ENCODE measurements around the gene CCDC32. TPM values are rescaled to one million over a fixed set of nuclear protein-coding genes. Genes with fewer than 3 reads are reported as not detected.

The CCDC32 gene, protein sequence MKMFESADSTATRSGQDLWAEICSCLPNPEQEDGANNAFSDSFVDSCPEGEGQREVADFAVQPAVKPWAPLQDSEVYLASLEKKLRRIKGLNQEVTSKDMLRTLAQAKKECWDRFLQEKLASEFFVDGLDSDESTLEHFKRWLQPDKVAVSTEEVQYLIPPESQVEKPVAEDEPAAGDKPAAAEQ
- 10 to 100 TPM in 1 of 2 donors, 1 to 10 TPM in 1; 7.6 to 21.0 TPM for total RNA-seq

- Histone ChIP-seq H3K36me3 (replicated peaks in 1 of 2; ENCODE audit: insufficient read depth in 1 of 2, low read depth in 2 of 2) (no peaks in the 10 kb centered on the region), H3K27ac (peak within 1 kb of the TSS; percentile 74 to 95 (median 86)), H3K9me3 (no peaks in the 10 kb centered on the region), H3K4me3 (peak within 1 kb of the TSS; percentile 26 to 54), H3K27me3 (no peaks in the 10 kb centered on the region), H3K4me1 (peaks cover 15% of the 10 kb centered on the region)
- WGBS, 2 donors: 1% methylated on average over 23 to 40 of the region's 40 CpGs
- intact Hi-C loops (cut with DNase I): no loop called here
- ATAC-seq (peak; percentile 98), DNase-seq (peak; percentile 97 to 99 (median 98))
- TF ChIP-seq POLR2A (IDR thresholded peaks at IDR 0.05) (peak; percentile 73 to 94 (median 92)), CTCF (IDR thresholded peaks at IDR 0.05) (no peak)
Measured at GRCh38 chr15:40564591-40565332, at the start of gene CCDC32. Gene CCDC32, minus strand, starts transcription at chr15:40565042. Its CDS starts 2,027 bp downstream, at chr15:40563015.

DNA sequence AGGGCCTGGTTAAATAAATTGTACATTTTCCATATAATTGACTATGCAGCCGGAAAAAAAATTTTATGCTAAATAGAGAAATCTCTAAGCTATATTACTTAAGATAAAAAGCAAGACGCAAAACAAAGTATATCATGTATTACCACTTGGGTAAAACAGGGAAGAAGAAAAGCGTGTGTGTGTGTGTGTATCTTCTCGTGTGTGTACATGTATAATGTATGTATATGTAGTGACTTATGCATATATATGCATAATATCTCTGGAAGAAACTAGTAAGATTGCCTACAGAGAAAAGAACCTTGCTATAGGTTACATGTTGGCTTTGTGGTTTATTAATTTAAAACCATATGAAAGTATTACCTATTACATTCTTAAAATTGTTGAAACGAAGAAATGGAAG lies 48.2 kb upstream of the CCDC32 start:
- WGBS, 2 donors: 75 to 96% methylated on average over 5 of the region's 5 CpGs
- intact Hi-C loops (cut with DNase I): no loop called here

DNA sequence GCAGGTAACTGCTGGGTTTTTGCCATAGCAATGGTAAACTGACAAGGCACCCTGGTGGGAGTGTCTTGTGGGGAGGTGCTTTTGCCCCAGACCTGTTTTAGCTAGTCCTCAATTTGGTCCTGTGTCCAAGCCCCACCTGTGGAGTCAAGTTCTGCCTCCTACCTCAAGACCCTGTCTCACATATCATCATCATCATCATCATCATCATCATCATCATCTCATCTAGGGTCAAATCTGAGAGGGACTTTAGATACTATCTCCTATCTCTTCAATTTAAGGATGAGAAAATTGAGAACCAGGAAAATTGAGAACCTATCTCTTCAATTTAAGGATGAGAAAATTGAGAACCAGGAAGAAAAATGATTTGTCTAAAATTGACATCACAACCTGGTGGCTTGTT lies 39.1 kb upstream of the CCDC32 start:
- Histone ChIP-seq H3K36me3 (replicated peaks in 1 of 2; ENCODE audit: insufficient read depth in 1 of 2, low read depth in 2 of 2) (no peaks in the 10 kb centered on the region), H3K27ac (no peak overlapping the region), H3K4me3 (no peak overlapping the region), H3K4me1 (no peaks in the 10 kb centered on the region), H3K27me3 (no peaks in the 10 kb centered on the region), H3K9me3 (no peaks in the 10 kb centered on the region)
- DNase-seq (no peak), ATAC-seq (no peak)
- no peak for TF ChIP-seq POLR2A (IDR thresholded peaks at IDR 0.05)
- no peak for TF ChIP-seq CTCF (IDR thresholded peaks at IDR 0.05)
- intact Hi-C loops (cut with DNase I): no loop called here

More for the DNA sequence above, 48.2 kb upstream of the CCDC32 start:
- H3K4me1 ChIP-seq: no peaks in the 10 kb centered on the region
- H3K4me3 ChIP-seq: no peak overlapping the region
- H3K27ac ChIP-seq: no peak overlapping the region
- no peak for DNase-seq
- no peak for ATAC-seq
- TF ChIP-seq POLR2A (IDR thresholded peaks at IDR 0.05): no peak
- no peak for TF ChIP-seq CTCF (IDR thresholded peaks at IDR 0.05)
- no peaks in the 10 kb centered on the region for H3K36me3 ChIP-seq (replicated peaks in 1 of 2; ENCODE audit: insufficient read depth in 1 of 2, low read depth in 2 of 2)
- no peaks in the 10 kb centered on the region for H3K27me3 ChIP-seq
- H3K9me3 ChIP-seq: no peaks in the 10 kb centered on the region

GRCh38 chr15:40600956-40601355 lies 36.1 kb upstream of the CCDC32 start:
- no peak for ATAC-seq
- H3K27ac ChIP-seq: no peak overlapping the region
- no peak overlapping the region for H3K4me3 ChIP-seq
- no peaks in the 10 kb centered on the region for H3K36me3 ChIP-seq (replicated peaks in 1 of 2; ENCODE audit: insufficient read depth in 1 of 2, low read depth in 2 of 2)
- WGBS, 2 donors: 86 to 89% methylated on average over 12 of the region's 12 CpGs
- no peaks in the 10 kb centered on the region for H3K4me1 ChIP-seq
- TF ChIP-seq POLR2A (IDR thresholded peaks at IDR 0.05) (no peak), CTCF (IDR thresholded peaks at IDR 0.05) (no peak)
- H3K27me3 ChIP-seq: no peaks in the 10 kb centered on the region
- no peak for DNase-seq
- no peaks in the 10 kb centered on the region for H3K9me3 ChIP-seq
- intact Hi-C loops (cut with DNase I): no loop called here
